GM18508 (cell line): ENCODE results near the gene TMEM221.
A peak's percentile ranks its signal among the peaks of the same experiment; 100 is the strongest.

Experiments used
- ATAC-seq: cut with Tn5 transposase; IDR thresholded peaks from one replicate; pipeline ENCODE4 v1.9.1; 2021; ENCODE audit warnings: moderate number of reproducible peaks; ENCODE audit not compliant: insufficient read depth, unreplicated experiment

Gene TMEM221

GRCh38 chr19:17406887-17407196, 41.6 kb downstream of the TMEM221 start:
- no peak for ATAC-seq

GRCh38 chr19:17406046-17406886, 42.2 kb downstream of the TMEM221 start:
- no peak for ATAC-seq

GRCh38 chr19:17405250-17406045, 43.0 kb downstream of the TMEM221 start, which contains the start of gene BST2:
Gene BST2 (minus strand): TSS chr19:17405630. CDS start chr19:17405575, 55 bp downstream.
- ATAC-seq, result peak; percentile 62

- peak; percentile 3 for ATAC-seq
Observed at GRCh38 chr19:17404621-17405249, 43.7 kb downstream of the TMEM221 start.

DNA sequence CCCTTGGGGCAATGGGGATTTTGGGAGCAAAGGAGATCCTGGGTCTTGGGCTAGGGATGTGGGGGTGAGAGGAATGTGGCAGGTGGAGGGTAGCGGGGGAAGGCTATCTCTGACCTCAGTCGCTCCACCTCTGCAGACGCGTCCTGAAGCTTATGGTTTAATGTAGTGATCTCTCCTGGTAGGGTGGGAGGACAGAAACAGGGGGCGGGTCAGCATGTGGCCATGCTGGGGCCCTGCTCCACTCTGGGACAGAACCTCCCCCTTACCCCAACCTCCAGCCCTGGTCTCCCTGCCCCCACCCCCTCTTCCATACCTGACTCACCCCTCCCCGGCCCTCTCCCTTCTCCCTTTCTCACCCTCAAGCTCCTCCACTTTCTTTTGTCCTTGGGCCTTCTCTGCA, 44.5 kb downstream of the TMEM221 start:
- ATAC-seq, result no peak

DNA sequence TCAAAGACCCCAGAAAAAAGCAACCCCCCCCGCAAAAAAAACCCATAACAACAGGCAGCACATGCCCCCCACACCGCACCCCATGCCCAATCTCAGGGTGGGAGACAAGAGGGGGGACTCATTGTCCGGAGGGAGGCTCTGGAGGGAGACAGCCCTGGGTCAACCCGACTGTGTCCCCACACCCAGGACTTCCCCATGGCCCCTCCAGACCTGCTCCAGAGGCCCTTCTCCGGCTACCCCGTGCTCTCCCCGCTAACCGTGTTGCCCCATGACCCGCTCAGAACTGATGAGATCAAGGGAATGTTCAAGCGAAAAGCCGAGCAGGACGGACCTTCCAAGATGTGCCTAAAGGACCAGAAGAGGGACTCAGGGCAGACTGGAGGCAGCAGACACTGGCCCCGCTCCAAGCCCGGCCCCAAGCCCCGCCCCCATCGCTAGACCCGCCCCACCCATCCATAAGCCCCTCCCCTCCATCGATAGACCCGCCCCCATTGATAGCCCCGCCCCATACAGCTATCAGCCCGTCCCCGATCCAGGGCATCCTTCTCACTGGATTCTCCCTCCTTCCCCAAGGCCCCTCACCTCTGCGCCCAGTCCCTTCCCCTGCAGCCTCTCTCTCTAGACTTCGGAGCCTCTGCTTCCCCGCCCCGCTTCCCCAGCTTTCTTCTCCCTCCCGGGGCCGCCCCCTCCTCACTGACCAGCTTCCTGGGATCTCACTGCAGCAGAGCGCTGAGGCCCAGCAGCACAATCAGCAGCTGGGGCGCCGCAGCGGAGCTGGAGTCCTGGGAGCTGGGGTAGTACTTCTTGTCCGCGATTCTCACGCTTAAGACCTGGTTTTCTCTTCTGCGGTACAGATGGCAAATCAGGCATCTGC, 45.2 kb downstream of the TMEM221 start:
- no peak for ATAC-seq

- ATAC-seq, result no peak
Observed at GRCh38 chr19:17401628-17402027, 46.8 kb downstream of the TMEM221 start.

DNA sequence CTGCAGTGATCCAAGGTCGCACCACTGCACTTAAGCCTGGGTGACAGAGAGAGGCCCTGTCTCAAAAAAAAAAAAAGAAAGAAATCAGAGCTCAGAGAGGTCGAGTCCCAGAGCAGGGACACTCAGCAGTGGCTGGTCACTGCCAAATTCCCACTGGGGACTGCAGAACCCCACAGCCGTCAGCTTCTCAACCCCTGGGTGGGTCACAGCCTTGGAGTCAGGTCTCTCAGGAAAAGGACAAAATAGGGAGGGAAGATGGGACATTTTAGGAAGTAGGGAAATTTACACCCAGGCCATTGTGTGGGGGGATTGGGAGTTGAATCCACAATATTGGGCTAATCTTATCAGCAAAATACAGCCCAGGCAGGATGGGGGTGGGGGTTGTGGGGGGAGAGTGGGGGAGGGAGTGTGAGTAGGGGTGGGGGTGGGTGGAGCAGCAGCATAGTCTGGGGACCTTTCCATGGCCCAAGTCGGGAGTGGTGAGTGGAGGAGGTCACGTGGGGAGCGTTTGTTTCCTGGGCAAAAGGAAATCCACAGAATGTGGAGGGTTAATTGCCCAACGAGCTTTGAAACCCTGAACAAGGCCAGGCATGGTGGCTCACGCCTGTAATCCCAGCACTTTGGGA, 49.5 kb downstream of the TMEM221 start:
- ATAC-seq, result no peak

DNA sequence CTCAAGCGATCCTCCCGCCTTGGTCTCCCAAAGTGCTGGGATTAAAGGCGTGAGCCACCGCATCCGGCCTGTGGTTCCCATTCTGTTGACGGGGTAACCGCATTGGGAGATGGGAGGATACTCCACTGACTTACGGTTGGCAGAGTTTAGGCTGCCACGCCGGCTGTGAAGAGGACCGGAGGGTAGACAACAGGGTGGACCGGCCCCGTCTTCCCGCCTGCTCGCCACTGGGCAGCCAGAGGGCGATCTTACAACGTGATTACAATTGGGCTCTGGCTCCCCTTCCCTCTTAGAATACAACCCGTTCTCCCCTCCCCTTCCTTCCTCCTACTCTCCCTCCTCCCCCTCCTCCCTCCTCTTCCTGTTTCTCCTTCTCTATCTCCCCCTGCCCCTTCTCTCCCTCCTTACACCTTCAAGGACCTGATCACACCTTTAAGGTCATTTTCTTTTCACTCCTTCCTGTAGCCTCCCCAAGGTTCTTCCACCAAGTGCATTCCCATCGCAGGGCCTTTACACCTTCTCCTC, 53.5 kb downstream of the TMEM221 start:
- no peak for ATAC-seq

GRCh38 chr19:17393914-17394313, 54.6 kb downstream of the TMEM221 start, which contains the start of gene CCDC194:
Gene CCDC194 (minus strand): TSS chr19:17394196. CDS start chr19:17394158, 38 bp downstream.
- no peak for ATAC-seq

DNA sequence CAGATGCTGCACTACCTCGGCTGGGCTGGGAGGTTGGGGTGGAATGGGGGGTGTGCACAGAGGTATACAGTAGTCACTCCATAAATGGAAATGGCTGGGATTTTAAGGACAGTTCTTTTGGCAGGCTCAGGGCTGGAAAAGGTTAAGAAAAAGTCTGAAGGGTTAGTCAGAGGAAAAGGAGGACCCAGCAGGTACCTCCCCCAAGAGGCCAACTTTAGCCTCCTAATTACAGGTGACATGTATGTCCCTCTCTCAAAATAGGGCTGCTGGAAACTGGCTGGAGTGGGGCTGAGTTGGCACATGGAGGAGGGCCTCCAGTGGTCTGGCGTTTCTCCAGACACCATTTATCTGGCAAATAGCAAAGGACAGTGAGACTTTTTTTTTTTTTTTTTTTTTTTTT, 55.5 kb downstream of the TMEM221 start:
- ATAC-seq, result no peak

- no peak for ATAC-seq
Observed at GRCh38 chr19:17391371-17392151, 56.9 kb downstream of the TMEM221 start.

GRCh38 chr19:17390665-17391370, 57.6 kb downstream of the TMEM221 start:
- ATAC-seq, result no peak

DNA sequence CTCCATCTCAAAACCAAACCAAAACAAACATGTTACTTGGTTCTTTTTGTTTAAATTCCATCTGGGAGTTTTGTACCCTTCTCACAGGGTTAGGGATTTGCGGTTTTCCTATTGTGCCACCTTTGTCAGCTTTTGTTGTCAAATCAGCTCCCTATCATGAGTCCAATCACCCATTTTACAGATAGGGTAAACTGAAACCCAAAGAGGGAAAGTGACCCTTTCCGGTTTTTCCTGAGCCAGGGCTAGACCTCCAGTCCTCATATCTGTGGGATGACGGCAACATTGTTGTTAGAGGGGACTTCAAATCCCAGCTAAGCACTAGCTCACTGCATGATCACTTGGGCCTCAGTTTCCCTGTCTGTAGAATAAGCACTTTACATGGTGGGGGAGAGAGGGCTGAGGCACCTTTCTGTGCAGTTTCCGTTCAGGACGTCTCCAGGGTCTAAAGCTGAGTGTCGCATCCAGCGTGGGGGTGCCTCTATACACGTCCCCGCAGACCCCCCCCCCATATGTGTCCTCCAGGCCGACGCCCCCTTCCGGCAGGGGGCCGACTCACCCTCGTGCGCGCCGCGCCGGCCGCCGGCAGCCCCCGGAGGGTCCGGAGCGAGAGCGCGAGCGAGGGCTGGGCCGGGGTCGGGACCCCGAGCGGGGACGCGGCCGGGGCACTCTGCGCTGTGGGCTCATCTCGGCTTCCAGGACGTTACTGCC, 58.4 kb downstream of the TMEM221 start:
- ATAC-seq, result no peak

- no peak for ATAC-seq
Observed at GRCh38 chr19:17389288-17389687, 59.2 kb downstream of the TMEM221 start.

- no peak for ATAC-seq
Observed at GRCh38 chr19:17385878-17386611, 62.4 kb downstream of the TMEM221 start.
